OCI-M1 (cell line): ENCODE results near the gene TSSC4.

ENCODE experiments used
- DNase-seq: peaks from one replicate; lab custom pipeline; 2025; lab: John Stamatoyannopoulos, UW

Gene TSSC4

GRCh38 chr11:2369320-2369719 is 31.2 kb upstream of the TSSC4 start:
- DNase-seq: no peak

DNA sequence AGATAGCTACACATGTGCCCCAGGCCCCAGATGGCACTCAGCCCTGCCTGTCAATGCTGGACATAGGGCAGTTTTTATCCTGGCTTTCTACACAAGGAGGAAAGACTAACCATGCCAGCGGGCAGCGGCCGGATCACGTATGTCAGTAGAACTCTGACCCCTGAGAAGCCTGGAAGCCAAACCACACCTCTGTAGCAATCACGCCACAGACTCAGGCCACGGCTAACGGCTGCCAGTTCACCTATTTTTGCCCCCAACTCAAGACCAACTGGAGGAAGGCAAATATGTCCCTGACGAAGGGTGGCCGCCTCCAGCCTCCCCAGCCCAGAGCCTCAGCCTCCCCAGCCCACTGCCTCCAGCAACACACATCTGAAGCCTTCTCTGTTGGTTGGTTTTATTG is 30.7 kb upstream of the TSSC4 start:
- no peak for DNase-seq

DNA sequence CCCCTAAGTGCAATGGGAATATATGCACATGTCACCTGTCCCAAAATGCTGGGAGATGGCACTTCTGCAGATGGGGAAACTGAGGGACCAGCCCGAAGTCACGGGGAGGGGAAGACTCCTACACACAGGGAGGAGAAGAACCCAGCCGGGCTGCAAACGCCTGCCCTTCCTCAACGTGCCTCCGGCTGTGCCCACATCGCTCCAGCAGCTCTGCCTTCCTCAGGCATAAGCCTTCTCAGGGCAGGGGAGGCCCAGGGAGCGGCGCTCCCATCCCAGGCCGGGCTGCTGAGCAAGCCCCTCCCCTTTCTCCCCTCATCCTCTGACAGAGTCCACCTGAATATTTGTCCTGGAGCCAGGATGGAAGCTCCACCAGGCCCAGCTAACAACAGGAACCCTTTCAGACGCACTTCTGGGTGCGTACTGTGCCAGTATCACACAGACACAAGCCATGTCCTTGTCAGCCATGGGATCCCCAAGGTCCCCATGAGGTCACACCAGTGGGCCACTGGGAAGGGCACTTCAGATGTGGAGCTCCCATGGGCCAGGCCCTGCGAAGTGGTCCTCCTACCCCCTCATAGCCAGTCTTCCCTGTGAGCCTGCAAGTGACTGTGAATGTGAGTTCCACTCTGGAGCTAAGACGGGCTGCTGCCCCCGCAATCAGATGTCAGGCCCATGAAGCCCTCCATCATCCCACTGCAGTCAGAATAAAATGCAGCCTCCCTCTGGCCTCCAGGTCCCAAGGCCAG is 25.9 kb upstream of the TSSC4 start:
- no peak for DNase-seq

DNA sequence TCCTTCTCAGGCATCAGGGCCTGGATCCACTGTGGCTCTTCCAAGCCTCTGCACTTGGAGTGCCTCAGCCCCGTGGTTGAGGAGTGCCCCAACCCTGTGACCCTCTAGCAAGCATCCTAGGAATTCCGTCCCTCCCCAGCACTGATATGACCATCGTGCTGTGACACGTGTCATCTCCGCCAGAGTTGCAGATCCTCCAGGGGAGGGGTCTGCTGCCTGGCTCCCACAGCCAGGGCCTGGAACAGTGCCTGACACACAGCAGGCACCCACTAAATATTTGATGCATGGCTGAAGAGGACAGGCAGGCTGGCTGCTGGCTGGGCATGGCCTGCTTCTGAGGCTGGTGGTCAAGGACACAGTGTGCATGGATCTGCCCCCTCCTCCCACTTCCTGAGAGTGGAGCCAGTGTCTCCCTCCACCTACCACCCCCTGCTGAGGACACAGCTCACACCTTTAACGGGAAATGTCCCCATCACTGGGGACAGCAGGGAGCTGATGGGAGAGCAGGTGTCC is 25.2 kb upstream of the TSSC4 start:
- no peak for DNase-seq

DNA sequence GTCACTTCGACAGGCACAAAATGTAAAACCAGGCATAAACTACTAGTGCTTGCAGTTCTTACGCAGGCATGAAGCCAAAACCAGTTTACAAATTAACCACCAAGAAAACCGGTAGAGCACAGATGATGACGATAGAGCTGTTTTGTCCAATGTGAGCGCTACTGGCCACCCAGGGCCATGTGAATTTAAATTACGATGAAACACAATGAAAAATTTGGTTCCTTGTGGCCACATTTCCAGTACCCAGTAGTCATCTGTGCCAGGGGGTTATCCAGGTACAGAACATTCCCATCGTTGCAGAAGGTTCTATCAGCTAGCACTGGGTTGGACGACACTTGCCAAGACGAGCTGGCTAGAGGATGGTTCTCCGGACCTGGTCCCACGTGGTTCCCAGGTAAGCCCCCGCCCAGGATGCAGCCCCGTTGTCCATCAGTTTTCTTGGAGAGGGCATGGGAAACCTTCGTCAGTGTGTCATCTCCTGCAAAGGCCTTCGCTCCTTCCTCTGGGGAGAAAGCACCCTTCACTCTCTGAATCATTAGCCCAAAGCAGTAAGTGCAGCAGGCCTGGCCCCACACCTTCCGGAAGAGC is 24.5 kb upstream of the TSSC4 start:
- DNase-seq: no peak

DNA sequence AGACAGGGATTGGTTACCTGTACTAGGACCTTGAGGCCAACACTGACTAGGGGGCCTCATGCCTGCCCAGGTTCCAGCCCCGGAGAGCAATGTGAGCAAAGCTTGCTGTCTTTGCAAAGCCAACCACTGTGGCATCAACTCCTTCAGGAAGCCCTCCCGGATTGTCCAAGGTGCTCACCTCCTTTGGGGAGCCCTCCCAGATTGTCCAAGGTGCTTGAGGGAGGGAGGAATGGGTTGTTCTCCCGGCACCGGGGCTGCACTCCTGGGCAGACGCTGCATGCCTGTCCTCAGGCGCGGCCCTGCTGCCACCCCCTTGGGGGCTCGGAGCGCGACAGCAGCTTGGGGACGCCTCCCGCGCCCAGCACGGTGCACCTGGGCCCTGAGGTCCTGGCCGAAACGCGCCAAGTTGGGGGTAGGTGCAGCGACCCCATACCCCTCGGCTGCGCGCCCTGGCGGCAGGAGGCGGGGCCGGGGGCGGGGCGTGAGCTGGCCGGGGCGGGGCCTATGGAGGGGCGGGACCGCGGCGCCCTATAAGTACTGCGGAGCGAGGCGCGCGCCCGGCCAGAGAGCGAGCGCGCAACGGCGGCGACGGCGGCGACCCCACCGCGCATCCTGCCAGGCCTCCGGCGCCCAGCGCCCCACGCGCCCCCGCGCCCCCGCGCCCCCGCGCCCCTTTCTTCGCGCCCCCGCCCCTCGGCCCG is 23.6 kb upstream of the TSSC4 start, which contains the start of gene CD81:
Gene CD81, plus strand, starts transcription at position 560 of the 701 bp plus-strand sequence. CDS start 240 bp downstream, outside the sequence.
- peak; percentile 24 for DNase-seq

- peak; percentile 28 for DNase-seq
Measured at GRCh38 chr11:2377511-2378443, 22.8 kb upstream of the TSSC4 start.

GRCh38 chr11:2378527-2379210 is 21.9 kb upstream of the TSSC4 start:
- no peak for DNase-seq

DNA sequence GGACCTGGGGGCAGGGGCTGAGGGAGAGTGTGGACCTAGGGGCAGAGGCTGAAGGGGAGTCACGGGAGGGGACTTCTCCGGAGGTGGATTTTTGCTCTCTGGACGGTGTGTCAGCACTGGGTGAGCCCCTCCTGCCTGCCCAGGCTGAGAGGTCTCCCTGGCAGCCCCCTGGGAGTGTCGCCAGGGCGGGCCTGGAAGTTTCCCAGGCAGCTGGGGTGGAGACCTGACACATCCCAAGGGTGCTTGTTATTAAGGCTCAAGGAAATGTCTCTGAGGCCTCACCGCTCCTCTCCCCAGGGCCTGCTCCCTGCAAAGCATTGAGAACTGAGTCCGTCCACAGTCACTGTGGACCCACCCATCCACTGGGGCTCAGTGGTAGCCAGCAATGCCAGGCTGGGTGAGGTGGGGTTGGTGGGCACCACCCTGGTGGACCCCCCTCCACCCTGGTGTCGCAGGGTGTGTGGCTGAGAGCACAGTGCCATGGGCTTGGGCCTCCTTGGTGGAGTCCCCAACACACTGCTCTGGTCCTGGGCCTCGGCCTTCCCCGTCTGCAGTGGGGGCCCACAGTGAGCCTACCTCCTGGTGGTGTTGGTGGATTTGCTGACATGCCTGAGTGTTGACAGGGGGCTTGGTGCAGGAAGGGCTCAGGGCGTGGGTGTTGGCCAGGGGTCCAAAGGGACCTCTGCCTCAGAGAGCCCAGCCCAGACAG is 20.9 kb upstream of the TSSC4 start:
- DNase-seq: no peak

DNA sequence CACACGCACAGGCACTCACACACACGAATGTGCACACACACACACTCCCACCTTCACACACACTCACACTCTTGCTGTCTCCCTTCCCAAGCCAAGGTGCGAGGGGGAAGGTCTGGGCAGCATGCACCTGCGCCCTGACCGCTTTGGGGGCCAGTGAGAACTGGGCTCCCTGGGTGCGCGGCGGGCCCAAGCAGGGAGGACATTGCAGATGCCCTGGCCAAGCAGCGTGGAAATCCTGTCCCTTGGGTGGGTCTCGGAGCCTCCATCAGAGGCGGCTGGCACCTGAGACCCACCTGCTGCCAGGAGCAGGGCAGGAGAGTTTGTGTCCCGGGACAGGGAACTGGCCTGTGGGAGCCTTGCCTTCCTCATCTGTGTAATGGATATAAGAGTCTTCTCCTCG is 20.2 kb upstream of the TSSC4 start:
- DNase-seq: no peak

DNA sequence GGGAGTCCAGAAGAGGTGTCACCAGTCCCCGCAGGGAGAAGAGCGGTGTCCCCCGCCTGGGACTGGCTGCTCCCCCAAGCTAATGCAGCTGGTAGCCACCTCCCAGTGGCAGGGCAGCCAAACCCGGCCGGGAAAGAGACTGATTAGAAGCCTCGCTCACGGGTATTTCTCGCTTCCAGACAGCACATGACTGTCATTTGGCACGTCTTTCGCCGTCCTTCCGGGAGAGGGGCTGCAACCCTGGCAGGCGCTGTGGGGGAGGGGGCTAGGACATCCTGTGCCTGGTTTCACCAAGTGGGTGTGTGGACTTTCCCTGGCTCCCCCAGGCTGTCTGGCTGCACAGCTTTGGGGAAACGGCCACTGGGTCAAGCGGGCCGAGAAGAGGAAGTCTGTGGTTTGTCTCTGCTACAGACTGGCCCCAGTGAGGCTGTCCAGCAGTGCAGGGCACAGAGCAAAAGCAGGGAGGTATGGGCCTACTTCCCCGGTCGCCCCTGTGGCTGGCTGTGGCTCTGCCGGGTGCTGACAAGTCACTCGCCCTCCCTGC is 19.7 kb upstream of the TSSC4 start:
- DNase-seq: peak; percentile 31

DNA sequence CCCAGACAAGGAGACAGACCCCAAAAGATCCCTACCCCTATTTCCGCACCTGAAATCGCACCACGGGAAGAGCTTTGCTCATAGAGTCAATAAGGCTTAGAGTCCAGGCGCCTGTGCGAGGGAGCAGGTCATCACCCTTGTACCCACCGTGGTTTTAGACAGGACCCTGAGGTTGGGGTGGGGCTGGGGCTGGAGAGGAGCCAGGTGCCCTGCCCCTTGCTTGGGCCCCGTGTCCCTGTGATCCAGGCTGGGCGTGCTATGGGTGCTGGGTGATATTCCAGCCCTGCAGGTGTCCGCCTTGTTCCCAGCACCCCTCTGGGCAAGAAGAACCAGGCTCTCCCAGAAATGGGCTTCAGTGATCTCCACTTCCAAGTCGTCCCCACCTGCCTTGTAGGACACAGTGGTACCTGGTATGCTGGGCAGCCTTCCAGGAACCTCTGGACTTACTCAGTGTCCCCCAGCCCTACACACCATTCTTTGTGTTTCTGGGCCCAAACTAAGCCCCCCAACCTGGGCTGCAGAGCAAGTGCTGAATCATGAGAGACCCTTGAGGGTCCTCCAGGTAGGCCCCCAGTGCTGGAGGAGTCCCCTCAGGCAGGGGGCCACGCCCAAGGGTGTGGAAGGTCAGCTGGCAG is 18.9 kb upstream of the TSSC4 start:
- no peak for DNase-seq

- no peak for DNase-seq
Measured at GRCh38 chr11:2382129-2382517, 18.4 kb upstream of the TSSC4 start.

- no peak for DNase-seq
Measured at GRCh38 chr11:2382936-2383851, 17.4 kb upstream of the TSSC4 start.

- DNase-seq: no peak
Measured at GRCh38 chr11:2383852-2384804, 16.4 kb upstream of the TSSC4 start.

- DNase-seq: no peak
Measured at GRCh38 chr11:2385156-2386151, 15.1 kb upstream of the TSSC4 start.
